GM04503 (cell line): ENCODE results near the gene FAS.

ENCODE experiments used
- DNase-seq: peaks from one replicate; pipeline ENCODE4 v3.0.0-alpha.2; 2012; ENCODE audit warnings: low read depth

FAS gene

DNA sequence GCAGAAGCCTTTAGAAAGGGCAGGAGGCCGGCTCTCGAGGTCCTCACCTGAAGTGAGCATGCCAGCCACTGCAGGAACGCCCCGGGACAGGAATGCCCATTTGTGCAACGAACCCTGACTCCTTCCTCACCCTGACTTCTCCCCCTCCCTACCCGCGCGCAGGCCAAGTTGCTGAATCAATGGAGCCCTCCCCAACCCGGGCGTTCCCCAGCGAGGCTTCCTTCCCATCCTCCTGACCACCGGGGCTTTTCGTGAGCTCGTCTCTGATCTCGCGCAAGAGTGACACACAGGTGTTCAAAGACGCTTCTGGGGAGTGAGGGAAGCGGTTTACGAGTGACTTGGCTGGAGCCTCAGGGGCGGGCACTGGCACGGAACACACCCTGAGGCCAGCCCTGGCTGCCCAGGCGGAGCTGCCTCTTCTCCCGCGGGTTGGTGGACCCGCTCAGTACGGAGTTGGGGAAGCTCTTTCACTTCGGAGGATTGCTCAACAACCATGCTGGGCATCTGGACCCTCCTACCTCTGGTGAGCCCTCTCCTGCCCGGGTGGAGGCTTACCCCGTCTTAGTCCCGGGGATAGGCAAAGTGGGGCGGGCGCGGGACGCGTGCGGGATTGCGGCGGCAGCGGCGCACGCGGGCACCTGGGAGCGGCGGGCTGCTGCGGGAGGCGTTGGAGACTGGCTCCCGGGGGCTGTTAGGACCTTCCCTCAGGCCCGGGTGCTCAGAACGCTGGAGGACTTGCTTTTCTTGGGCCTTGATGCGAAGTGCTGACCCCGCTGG is at the start of gene FAS:
Gene FAS (plus strand): TSS at position 415 of the 777 bp plus-strand sequence. CDS start 79 bp downstream, at position 494.
- DNase-seq, result no peak

- no peak for DNase-seq
Measured at GRCh38 chr10:88941026-88941425, 49.6 kb upstream of the FAS start.

DNA sequence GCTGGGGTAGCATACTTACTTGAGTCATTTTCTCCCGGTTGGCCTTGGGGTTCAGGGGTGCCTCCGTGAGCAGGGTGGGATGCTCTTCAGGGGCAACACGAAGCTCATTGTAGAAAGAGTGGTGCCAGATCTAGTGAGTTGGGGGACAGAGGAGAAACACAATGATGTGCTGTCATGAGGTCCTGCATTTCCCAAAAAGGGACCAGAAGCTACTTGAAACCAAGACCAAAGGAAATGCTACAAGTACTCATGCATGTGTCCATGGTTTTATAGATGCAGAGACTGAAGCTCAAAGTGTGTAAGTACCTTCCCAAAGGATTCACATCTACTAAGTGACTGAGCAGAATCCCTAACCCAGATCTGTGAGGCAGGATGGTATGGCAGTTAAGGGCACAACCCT is 46.8 kb upstream of the FAS start:
- no peak for DNase-seq

DNA sequence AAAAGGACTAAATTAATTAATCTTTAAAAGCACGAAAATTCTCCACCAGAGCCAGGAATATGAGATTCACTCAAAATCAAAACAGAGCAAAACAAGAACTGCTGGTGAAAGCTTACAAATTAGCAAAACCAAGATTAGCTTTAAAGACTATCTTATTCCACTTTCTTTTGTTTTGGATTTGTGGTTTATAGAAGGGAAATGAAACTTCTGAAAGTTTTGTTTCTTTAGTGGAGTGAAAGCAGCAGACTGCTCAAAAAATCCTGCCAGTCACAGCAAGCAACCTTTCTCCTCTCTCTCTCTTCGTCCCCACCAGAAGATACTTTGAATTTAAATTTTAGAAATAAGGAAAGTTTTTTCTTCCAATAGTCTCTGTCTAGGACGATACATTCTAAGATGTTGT is 45.8 kb upstream of the FAS start:
- no peak for DNase-seq

DNA sequence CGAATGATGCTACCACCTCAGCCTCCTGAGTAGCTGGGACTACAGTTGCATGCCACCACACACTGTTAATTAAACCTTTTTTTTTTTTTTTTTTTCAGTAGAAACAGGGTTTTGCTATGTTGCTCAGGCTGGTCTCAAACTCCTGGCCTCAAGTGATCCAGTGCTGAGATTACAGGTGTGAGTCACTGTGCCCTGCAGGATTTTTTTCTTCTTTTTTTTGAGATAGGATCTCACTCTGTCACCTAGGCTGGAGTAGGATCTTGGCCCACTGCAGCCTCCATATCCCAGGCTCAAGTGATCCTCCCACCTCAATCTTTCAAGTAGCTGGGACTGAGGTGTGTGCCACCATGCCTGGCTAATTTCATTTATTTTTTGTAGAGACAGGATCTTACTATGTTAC is 44.4 kb upstream of the FAS start:
- DNase-seq, result no peak

- no peak for DNase-seq
Measured at GRCh38 chr10:88946965-88947590, 43.5 kb upstream of the FAS start.

DNA sequence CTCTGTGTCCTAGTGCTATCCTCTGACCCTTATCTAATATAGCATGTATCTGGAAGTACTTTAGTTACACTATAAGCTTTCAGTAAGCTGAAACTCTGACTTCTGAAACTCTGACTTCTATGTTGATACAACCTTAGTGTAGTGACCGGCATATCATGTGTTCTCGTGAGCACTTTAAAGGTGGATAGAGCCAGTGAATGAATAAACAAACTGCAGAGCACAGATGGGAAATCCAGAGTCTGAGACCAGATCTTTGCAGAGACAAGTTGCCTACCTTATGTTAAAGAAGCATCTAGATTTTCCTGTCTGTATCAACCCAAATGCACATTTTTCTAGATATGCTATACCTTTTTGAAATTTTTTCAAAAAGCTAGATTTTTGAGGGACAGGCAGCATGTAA is 41.5 kb upstream of the FAS start:
- DNase-seq, result no peak

DNA sequence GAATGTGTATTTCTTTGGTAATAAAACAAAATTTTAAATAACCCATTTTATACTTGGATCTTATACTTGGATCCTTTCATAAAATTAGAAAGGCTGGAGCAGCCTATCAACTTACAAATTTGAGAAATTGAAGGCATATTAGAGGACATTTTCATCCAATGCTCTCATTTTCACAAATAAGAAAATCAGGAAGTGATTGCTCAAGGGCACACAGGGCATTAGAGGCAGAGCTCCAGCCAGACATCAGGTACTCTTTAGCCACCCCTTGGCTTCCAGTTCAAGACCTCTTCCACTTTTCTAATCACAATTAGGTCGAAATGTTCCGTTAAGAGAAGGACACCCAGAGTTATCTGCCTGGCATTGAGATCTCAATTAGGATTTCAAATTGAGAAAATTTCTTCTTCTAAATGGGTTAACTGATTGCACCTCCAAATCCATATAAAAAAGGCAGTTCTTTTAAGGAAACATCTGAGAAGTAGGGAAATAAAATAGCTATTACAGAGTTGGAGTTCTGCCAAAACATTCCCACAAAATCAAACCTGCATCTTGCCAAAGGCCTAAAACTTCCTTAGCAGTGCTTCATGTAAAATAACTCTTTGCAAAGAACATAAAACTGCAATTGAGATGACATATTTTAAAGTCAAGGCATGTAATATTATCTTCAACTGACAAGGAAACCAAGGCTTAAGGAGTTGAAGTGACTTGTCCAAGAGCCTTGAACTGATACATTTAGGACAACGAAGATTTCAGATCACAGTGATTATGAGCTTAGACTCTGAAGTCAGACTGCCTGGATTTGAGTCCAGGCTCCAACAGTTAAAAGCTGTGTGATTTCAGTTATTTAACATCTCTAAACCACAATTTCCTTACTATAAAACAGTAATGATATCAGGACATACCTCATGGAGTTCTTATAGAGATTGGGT is 40.4 kb upstream of the FAS start:
- no peak for DNase-seq

GRCh38 chr10:88952647-88953111 is 37.9 kb upstream of the FAS start, which contains the start of gene ACTA2:
ACTA2 (minus strand) TSS chr10:88952773; CDS start chr10:88948930, 3,843 bp downstream.
- no peak for DNase-seq

- no peak for DNase-seq
Measured at GRCh38 chr10:88953662-88954061, 36.9 kb upstream of the FAS start.

- no peak for DNase-seq
Measured at GRCh38 chr10:88954458-88955083, 36.0 kb upstream of the FAS start.

DNA sequence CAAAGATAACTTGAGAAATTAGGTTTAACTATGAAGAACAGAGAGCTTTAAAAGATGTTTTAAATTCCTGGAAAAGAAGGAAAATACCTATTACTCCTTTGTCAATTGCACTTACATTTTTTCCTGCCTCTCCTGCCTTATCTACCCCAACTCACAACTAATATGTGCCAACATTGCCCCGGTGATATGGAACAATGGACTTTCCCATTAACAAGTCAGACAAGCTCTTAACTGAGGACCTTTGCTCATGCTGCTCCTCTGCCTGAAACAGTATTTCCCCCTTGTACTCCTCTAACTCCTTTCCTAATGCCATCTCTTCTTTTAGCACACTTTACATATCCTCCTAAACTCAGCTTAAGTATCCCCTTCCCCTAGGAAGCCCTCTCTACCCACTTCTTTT is 33.2 kb upstream of the FAS start:
- DNase-seq, result no peak

- no peak for DNase-seq
Measured at GRCh38 chr10:88958721-88959120, 31.9 kb upstream of the FAS start.

GRCh38 chr10:88960802-88961201 is 29.8 kb upstream of the FAS start:
- DNase-seq, result no peak

- no peak for DNase-seq
Measured at GRCh38 chr10:88961266-88961665, 29.3 kb upstream of the FAS start.

- DNase-seq, result no peak
Measured at GRCh38 chr10:88962336-88962735, 28.3 kb upstream of the FAS start.

DNA sequence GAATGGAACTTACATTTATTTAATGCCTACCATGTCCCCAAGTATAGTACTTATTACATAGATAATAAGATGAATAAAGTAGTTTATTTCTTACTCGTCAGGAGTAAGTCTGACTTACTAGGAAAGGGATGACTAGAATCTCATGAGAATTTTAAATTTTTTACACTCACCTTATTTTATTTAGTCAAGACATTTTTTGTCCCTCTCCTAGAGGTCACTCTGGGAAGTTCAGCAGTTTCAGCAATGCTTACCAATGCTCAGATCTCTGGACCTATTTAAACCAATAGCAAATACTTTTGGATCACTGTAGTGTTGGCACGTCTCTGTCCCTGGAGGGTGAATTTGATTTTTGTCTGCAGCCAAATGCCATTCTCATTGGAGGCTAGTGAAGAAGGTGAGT is 27.3 kb upstream of the FAS start:
- DNase-seq, result no peak

GRCh38 chr10:88964360-88964759 is 26.2 kb upstream of the FAS start:
- DNase-seq, result no peak

GRCh38 chr10:88964869-88965415 is 25.7 kb upstream of the FAS start:
- DNase-seq, result no peak

DNA sequence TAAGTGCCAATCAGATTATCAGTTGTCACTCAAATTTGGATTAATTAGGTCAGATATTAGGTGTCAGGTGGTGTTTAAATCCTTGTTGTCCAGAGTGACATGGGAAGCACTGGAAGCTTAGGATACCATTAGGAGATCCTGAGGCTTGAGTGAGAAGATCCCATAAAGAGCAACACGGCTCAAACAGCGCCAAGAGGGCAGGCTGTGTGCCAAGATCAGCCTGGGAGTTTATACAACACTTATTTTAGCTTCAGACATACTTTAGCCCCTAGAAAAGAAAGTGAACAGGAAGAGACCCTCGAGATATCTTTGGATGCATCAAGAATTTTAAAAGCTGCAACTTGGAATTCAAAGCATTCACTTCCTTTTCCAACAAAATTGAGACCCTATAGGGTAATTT is 23.8 kb upstream of the FAS start:
- no peak for DNase-seq

- no peak for DNase-seq
Measured at GRCh38 chr10:88968391-88968790, 22.2 kb upstream of the FAS start.
